Left cardiac atrium (tissue), 4 donors: ENCODE results near the gene ADGRG1. TPM values are rescaled to one million over a fixed set of nuclear protein-coding genes. Genes with fewer than 3 reads are reported as not detected.

Experiments
- ATAC-seq, 2 donors: fragments of 200-7000 bp; cut with Tn5 transposase; one replicate each; pipeline ENCODE4 v1.9.1; 2020; ENCODE audit warnings: mild to moderate bottlenecking in 2 of 2, moderate library complexity in 2 of 2
- DNase-seq: peaks from one replicate; pipeline ENCODE4 v3.0.0-alpha.2; 2020
- intact Hi-C, 2 donors: fragments of 100-400 bp; cut with DNase I; formaldehyde crosslinking; loops; one replicate each; pipeline versions ENCODE4 v1.14.1 to v1.15.1; 2022 to 2023
- total RNA-seq, 2 donors: library from RNA; stranded (reverse); fragmentation: NEBNext Ultra II Directional; extraction: Animal tissue kit (Norgen Biotek cat#: 25700); gene quantifications; one replicate each; pipeline ENCODE4 v1.2.1, GENCODE V29; 2021
- donor health status: DM: no; HTN: yes; CAD: no.
- donor health status: DM: no; HTN: yes; CAD: no; lungs with severe emphysema.
- donor health status: DM: yes; HTN: yes; CAD: no.
- donor health status: Dilated cardiomyopathy.

Gene ADGRG1
- total RNA-seq, 2 donors from 2014 or later: 22.9 to 41.9 TPM

GRCh38 chr16:57617604-57618111, 10.8 kb upstream of the ADGRG1 start:
- intact Hi-C loops: no loop called here
- DNase-seq (peak; percentile 11), ATAC-seq (no peak)

DNA sequence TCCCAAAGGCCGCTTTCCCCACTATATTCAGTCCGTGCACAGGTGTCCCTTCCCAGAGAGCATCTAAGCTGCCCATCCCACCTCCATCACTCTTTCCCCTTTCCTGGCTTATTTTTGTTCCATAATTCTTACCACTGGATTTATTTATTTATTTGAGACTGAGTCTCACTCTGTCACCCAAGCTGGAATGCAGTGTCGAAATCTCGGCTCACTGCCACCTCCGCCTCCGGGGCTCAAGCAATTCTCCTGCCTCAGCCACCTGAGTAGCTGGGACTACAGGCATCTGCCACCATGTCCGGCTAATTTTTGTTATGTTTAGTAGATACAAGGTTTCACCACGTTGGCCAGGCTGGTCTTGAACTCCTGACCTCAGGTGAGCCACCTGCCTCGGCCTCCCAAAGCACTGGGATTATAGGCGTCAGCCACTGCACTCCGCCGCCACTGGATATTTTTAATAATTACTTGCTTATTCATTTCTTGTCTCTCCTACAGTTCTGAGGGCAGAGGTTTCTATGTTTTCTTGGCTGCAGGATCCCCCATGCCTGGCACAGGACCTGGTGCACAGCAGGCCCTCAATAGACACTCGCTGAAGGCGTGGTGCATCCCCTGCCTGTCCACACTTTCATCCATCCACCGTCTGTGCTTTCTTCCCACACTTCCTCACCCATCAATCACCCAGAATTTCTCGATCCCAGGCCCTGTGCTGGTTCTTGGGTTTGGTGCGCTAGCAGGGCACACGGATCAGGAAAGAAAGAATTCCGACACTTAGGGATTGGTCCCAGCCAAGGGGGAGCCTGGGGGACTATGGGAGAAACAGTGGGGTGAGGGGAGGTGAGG, 9.9 kb upstream of the ADGRG1 start:
- ATAC-seq (no peak), DNase-seq (peak; percentile 28)
- intact Hi-C loops: no loop called here

- no peak for ATAC-seq
These were observed 9.3 kb upstream of the ADGRG1 start for GRCh38 chr16:57619133-57619605.

GRCh38 chr16:57619606-57620334, 8.7 kb upstream of the ADGRG1 start:
- no peak for ATAC-seq

More at GRCh38 chr16:57619133-57619605, 9.3 kb upstream of the ADGRG1 start:
- intact Hi-C loops: no loop called here
- DNase-seq: peak; percentile 13

GRCh38 chr16:57620335-57621231, 7.8 kb upstream of the ADGRG1 start:
- DNase-seq (peak; percentile 18), ATAC-seq (no peak)
- intact Hi-C loops: no loop called here

More at GRCh38 chr16:57619606-57620334, 8.7 kb upstream of the ADGRG1 start:
- DNase-seq: peak; percentile 9
- intact Hi-C loops: no loop called here

- ATAC-seq (no peak), DNase-seq (peak; percentile 6)
- intact Hi-C loops: no loop called here
These were observed 6.7 kb upstream of the ADGRG1 start for GRCh38 chr16:57621521-57622271.

DNA sequence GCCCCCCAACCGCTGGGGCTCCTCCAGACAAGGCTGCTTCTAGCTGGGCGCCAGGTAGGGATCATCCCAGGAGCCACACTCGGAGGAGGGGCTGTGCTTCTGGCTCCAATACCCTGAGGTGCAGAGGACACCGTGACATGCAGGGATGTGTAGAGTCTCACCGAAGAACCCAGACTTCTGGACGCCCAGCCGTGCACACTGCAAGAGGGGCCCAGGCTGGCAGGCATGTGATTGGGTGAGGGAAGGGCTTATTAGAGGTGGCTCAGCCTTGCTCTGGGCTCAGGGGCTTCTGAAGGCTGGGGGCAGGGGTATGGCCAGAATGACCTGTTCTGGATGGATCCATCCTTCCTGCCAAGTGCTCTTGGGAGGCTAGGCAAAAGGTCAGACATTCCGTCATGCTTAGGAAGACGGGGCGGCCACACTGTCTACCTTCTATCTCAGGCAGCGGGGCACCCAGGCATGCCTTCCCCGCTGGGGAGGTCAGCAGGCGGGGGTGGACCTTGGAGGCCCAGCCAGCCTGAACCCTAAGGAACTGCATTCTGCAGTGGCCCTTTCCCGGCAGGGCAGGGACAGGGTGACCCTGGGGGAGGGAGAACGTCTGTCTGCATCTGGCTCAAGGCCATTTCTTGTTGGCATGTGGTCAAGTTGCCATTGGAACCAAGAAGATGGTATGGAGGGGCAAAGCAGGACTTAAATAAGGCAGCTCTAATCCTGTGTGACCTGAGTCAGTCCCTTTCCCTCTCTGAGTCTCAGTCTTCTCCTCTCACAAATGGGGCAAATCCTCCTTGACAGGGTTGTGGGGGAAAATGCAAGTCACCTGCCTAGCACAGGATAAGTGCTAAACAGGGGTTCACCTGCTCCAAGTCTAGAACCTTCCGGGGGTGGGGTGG, 5.8 kb upstream of the ADGRG1 start:
- DNase-seq (peak; percentile 22), ATAC-seq (no peak)
- intact Hi-C loops: no loop called here

DNA sequence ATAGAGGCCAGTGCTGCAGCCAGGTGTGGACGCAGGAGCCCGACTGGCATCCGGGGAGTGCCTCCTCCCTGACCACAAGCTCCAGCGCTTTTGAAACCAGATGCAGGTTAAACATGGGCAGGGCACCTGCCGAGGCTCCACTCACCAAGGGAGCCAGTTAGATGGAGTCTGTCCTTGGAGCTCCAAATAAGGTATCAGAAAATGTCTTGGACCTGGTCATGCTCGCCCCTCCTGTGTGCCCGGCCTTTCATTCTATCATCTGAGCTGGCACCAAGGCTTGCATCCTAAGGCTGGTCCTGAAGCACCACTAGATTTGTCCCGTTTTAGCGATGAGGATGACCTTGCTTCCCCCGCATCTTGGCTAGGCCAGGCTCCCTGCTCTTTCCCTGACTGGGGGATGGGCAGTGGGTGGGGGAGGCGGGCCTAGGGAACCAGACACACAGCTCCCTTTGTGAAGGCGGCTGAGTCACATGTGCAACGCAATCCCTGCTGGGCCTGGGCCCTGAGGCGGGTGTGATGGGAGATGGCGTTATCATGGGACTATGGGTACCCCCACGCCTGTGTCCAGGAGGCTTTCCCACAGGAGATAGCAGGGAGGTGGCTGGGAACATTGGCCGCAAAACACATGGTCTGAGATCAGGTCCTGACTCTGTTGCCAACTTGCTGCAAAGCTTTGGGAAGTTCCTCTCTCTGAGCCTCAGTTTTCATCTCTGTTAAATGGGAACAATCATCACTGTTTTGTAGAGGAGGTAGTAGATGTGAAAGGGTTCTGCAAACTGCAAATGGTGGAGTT, 5.0 kb upstream of the ADGRG1 start:
- intact Hi-C loops: no loop called here
- DNase-seq: peak; percentile 66
- ATAC-seq: peak in 1 of 2 donors; percentile 28

- intact Hi-C loops: no loop called here
- no peak for DNase-seq
- ATAC-seq: no peak
These were observed 4.3 kb upstream of the ADGRG1 start for GRCh38 chr16:57624044-57624688.

- ATAC-seq: peak in 1 of 2 donors; percentile 36
These were observed 3.5 kb upstream of the ADGRG1 start for GRCh38 chr16:57624806-57625500.

GRCh38 chr16:57626420-57627170, 1.8 kb upstream of the ADGRG1 start:
- DNase-seq: no peak
- intact Hi-C loops: no loop called here
- ATAC-seq: no peak

More at GRCh38 chr16:57624806-57625500, 3.5 kb upstream of the ADGRG1 start:
- DNase-seq: no peak
- intact Hi-C loops: no loop called here

- intact Hi-C loops: no loop called here
- DNase-seq (no peak), ATAC-seq (peak; percentile 10 to 31)
These were observed 1.1 kb upstream of the ADGRG1 start for GRCh38 chr16:57627184-57627871.

- no peak for DNase-seq
- intact Hi-C loops: no loop called here
These were observed 408 bp downstream of the ADGRG1 start for GRCh38 chr16:57628783-57629293.

More at GRCh38 chr16:57628783-57629293, 408 bp downstream of the ADGRG1 start:
- ATAC-seq: no peak
